ENCODE data around the gene SPIN1.

Gene SPIN1

DNA sequence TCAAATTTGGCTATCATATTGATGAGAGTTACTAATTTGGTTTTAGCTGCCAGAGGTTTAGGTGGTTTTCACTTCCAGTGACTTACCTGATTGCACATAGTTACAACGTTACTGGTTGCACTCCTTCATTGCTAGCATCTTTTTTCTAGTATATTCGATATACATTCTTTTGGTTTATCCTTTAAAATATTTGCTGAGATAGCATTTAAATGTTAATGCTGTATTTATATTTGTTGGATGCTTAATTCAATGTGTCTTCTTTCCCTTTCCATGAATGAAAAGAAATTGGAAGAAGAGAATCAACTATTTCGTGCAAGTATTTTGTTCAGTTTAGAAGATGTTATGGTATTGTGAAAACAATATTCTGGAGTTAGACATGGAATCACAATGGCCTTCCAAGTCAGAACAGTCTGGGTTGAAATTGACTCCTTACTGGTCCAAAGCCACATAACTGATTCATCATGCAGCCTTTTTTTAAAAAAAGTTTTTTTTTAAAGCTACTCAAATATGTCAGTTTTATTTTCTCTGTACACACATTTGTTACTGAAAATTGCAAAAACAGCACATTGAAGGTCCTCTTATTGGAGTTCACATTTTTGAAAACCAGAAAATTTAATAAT is 2.2 kb downstream of the SPIN1 start:
- DNase-seq: no peak

DNA sequence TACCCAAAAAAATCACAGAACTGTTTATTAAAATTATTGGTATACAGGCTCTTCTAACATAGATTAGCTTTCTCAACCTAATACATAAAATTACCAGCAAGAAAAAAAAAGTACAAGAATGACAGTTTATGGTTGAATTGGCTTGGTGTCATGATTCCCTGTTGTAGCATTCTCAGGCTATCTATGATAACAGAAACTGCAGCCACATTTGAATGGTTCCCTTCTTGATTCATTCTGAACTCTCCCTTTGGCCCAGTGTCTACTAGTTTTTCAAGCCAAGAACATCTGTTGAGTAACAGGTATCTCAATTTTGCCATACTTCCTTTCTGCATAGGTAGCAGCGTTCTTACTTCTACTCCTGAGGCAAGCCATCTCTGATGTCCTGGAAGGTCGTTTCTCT is 3.0 kb downstream of the SPIN1 start:
- DNase-seq: no peak

DNA sequence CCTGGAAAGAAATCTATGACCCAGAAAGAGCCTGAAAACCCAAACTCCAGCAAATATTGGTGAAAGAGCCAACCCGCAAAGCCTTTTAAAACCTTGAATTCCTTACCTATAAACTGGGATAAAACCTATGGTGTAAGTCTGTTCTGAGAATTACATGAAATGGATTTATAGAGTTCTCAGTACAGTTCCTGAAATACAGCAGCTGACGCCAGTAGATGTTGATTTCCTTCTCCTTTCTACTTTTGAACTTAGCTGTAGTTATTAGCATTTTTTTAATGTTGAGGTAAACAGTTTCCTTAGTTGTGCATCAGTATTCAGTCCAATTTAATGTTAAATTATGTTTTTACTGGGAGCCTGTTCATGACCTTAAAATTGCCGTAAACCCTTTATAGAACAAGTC is 3.7 kb downstream of the SPIN1 start:
- DNase-seq: no peak

DNA sequence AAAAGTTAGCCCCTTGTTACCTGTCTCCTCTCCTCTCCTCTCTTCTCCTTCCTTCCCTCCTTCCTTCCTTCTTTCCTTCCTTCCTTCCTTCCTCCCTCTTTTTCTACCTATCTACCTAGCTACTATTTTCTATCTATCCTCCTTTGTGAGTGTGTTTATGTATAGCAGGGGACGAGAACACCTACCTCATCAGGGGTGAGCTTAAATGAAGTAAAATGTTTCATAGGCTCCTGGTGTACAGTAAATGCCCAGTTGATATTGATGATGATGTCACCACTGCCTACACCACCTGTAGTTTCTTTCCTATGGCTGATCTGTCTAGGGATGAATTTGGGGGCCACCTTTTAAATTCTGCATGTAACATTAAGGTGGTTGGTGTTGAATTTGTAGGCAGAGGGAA is 4.3 kb downstream of the SPIN1 start:
- DNase-seq: no peak

DNA sequence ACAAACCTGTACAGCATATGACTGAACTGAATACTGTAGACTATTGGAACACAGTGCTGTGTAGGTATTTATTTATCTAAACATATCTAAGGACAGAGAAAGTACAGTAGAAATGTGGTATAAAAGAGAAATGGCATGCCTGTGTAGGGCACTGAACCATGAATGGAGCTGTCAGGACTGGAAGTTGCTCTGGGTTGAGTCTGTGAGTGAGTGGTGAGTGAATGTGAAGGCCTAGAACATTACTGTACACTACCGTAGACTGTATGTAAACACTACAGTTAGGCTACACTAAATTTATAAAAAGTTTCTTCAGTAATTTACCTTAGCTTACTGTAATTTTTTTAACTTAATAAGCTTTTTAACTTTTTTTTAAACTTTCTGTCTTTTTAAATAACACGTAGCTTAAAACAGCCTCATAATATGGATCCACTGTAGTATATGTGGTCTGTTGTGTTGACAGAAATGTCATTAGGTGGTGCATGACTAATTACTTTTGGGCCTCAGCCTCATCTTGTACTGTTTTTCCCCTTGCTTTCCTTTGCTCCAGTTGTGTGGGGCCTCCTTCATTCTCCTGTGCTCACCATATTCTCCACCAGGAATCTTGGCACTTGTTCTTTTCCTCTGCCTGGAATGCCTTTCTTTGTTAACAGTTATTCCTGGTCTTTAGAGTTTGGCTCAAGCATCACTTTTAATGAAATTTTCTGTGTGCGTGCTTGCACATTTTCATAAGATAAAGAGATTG is 8.8 kb downstream of the SPIN1 start:
- DNase-seq: no peak

DNA sequence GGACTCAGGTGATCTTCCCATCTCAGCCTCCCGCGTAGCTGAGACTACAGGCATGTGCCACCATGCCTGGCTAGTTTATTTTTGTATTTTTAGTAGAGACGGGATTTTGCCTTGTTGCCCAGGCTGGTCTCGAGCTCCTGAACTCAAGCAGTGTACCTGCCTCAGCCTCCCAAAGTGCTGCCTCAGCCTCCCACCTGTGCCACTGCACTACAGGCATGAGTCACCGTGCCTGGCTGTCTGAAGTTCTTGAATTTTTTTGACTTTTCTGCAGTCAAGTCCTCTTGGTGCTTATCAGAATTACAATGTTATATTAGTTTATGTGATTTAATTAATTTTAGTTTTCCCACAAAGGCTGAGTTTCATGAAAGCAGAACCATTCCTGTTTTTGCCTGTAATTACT is 9.8 kb downstream of the SPIN1 start:
- DNase-seq: no peak

DNA sequence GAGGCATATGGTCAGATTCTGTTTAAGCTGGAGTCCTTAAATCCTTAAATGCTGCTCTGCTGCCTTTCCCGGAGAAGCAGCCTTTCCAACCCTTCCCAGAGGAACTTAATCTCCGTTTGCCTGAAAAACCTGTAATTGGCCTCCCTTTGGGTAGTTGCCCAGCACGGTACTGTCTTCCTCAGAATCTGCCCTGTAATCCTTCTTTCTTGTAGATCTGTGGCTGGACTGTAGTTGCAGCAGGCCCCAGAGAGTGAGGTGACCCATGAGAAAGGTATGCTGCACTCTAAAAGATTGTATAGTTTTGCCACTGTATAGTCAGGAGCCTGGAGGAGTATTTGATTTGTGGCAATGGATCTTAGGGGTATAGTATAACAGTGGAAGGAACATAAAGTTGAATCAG is 11.7 kb downstream of the SPIN1 start:
- no peak for DNase-seq

DNA sequence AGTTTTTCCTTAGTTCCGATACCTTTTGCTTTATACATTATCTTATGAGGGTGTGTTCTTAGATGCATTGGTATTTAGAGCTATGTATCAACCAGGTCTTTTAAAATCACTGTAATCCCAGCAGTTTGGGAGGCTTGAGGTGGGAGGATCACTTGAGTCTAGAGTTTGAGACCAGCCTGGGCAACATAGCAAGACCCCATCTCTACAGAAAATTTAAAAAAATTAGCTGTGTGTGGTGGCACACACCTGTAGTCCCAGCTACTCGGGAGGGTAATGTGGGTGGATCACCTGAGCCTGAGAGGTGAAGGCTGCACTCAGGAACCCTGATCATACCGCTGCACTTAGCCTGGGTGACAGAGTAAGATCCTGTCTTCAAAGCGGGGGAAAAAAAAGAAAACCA is 15.1 kb downstream of the SPIN1 start:
- DNase-seq: no peak

DNA sequence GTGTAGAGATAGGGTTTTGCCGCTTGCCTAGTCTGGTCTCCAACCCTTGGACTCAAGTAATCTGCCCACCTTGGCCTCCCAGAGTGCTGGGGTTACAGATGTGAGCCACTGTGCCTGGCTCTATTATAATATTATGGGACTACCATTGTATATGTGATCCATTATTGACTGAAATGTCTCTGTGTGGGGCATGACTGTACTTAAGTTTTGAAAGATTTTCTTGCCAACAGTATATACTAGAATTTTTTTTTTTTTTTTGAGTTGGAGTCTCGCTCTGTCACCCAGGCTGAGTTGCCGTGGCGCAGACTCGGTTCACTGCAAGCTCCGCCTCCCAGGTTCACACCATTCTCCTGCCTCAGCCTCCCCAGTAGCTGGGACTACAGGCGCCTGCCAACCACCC is 17.8 kb downstream of the SPIN1 start:
- DNase-seq: no peak

DNA sequence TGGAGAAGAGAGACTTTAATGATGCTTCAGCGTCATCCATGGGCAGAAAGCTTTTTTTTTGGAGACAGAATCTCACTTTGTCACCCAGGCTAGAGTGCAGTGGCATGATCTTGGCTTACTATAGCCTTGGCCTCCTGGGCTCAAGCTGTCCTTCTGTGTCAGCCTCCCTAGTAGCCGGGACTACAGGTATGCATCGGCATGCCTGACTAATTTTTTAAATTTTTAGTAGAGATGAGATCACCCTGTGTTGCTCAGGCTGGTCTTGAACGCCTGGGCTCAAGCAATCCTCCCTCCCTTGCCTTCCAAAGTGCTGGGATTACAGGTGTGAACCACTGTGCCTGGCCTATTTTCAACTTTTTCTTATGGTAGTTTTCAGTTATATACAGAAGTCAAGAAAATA is 23.2 kb downstream of the SPIN1 start:
- DNase-seq: no peak

DNA sequence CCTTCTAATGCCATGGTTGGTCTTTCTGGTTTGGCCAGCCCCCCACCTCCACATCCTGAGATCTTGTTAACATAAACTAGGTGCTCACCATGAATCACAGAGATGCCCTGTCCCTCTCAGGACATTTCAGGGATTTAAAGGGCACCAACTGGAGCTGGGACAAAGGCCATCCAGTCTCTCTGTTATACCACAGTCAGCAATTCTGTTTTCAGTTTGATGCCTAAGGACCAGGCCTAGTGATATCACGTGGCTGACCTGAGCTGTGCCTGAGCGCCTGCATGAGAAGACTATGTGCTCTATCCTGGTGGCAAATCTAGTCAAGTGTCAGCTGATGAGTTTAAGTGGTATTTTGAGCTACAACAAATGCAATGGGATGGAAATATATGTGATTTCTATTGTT is 26.1 kb downstream of the SPIN1 start:
- no peak for DNase-seq

DNA sequence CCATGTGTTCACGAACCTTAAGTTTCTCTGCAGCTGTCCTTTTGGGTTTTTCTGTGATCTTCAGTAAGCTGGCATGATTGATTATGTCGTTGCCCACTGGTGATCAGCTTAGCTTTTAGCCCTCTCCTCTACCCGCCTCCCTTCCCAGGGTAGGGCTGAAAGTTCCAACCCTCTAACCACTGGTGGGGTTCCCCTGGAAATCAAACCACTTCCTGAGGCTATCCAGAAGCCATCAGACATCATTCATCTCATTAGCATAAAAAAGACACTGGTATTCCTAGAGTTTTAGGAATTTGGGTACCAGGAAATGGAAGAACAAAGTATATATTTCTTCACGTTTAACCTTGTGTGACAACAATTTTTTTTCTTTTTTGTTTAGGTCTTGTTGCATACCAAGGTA is 29.8 kb downstream of the SPIN1 start:
- no peak for DNase-seq

DNA sequence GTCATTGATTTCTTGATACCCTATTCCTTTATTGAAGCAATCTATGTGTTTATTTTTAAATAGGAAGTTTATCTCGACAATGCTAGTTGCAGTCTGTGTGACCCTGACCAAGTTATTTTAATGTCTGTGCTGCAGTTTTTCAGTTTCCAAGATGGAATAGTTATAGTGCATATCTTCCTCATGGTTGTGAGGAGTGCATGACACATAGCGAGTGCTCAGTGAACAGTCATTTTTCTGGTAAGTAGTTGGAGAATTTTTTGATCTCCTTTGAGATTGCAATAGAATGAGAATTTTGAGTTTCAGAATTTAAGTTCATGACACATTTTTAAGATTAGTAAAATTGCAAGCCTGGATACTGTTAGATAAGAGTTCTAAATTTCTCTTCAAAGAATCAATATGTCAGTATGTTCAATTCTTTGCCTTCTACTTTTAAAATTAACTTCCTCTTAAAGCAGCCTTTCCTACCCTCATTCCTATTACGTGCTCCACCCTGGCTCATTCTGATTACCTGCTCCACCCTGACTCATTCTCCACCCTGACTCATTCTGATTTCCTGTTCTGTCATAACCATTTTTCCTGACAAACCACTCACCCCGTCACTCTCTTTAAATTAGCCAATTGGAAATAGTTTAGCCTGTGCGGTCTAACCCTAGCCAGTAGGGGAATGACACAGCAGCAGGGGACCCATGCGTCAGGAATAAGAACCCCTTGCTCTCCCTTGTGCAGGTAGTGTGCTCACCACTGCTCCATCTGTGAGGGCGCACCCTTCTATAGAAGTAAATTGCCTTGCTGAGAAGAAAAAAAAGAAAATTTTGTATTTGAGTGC is 30.7 kb downstream of the SPIN1 start:
- peak; percentile 56 for DNase-seq

DNA sequence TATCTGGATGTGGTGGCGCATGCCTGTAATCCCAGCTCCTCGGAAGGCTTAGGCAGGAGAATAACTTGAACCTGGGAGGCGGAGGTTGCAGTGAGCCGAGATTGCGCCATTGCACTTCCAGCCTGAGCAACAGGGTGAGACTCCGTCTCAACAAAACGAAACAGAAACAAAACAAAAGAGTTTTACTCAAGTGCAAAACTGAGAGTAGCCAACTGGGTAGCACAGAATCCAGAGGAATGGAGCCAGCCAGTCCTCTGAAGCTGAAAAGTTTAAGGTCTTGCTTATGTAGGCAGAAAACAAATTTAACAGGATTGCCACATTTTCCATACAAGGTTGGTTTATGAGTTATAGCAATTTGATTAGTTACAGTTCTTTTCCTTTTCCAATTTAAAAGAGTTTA is 32.0 kb downstream of the SPIN1 start:
- DNase-seq: no peak

DNA sequence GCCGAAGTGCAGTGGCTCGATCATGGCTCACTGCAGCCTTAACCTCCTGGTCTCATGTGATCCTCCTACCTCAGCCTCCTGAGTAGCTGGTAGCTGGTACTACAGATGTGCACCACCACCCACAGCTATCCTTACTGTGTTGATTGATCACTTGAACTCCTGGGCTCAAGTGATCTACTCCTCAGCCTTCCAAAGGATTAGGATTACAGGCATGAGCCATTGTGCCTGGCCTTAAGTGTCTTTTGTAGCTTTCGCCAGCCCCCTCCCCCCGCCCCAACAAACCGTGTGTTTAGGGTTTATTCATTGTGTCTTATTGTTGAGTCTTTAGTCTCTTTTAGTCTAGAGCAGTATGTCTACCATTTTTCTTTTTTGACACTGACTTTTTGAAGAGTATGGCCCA is 33.1 kb downstream of the SPIN1 start:
- DNase-seq: no peak

DNA sequence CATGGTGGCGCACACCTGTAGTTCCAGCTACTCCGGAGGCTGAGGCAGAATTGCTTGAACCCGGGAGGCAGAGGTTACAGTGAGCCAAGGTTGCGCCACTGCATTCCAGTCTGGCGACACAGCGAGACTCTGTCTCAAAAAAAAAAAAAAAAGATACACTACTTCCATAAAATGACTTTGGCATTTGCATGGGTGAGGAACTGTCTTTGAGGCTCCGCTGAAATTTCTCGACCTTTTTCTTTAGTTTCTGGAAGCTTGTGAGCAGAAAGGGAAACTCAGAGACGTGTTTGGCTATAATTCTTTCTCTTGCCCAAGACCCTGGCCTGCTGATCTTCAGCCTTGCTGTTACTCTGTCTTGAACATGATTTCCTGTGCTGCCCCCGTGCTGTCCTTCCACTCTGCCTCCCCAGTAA is 37.3 kb downstream of the SPIN1 start:
- no peak for DNase-seq

DNA sequence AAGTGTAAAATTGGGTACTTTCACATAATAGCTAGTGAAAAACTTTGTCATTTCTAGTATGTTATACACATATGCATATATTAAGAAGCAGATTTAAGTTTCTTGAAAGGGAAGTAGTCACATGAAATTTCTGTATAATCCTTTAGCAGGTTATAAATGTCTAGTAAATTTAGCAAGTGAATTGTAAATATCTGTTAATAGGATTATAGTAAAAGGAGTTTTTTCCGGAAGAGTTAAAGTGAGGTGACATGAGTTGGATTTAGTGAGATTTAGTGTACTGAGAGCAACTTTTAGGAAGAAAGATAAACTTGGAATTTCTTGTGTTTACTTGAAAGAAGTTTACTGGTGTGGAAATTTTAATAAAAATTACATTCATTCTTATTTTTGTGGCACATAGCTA is 38.4 kb downstream of the SPIN1 start:
- DNase-seq: no peak

DNA sequence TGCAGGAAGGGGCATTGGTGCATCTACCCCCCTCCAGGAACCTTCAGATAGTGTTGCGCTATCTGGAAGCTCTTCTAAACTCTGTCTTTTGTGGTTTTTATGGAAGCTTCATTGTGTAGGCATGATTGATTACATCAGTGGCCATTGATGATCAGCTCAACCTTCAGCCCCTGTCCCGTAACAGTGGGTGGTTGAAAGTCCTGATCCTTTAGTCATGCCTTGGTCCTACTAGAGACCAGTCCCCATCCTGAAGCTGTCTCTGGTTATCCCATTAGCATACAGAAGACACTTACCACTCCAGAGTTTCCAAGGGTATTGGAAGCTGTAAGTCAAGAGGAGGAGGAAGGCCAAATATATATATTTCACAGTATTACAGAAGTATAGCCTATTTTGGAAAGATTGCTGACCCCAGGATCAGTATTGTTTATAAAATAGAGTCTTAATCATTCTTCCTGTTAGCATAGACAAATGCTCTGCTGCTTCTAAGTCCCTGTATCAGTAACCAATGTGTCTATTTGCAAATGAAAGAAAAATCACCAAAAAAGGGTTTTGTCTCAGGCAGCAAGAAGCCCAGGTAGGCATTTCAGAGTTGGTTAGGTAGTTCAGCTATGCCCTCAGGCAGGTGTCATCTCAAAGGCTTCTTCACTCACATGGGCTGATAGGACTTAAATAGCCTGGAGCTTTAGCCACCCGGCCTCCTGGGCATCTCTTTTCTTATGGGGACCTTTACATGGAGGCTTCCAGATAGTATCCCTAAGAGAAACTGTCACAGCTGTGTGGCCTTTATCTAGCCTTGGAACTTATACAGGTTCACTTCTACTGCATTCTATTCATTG is 41.6 kb downstream of the SPIN1 start:
- DNase-seq: no peak

DNA sequence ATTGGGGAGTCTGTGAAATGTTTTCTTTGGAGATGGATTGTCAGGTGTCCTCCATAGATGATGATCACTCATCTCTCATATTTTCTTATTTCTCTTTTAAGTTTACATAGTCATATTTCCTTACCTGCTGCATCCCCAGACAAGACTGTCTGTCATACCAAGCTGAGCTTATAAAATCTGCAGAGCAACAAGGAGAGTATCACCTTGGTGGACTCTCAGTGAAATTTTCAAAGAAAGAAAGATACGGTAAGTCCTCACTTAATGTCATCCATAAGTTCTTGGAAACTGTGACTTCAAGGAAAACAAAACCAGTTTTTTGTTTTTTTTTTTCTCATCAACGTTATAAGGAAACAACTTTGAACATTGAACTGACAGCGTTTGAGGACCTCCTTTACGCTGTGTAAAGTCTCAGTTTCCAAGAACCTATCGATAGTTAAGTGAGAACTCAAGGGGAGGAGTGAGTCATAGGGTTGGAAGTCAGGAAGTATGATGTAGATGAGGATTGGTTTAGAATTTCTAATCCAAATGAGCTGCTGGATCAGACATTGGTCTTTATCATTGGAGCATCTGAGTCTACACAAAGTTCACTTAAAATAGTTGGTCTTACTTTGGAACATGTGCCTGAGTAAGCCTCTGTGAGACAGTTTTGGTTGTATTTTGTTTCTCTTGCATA is 45.5 kb downstream of the SPIN1 start:
- DNase-seq: no peak

DNA sequence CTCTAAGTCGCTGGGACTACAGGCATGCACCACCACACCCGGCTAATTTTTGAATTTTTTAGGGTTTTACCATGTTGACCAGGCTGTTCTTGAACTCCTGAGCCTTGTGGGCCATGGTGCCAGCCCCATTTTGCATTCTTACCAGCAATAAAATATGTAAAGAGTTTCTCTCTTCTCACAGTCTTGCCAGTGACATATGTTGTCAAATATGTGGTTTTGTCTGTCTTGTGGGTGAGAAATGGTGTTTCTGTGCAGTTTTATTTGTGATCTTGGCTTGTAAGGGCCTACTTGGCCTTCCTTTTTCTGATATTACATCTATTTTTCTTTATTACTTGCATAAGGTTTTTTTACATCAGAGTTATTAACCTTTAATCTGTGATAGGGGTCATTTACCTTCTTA is 47.1 kb downstream of the SPIN1 start:
- no peak for DNase-seq

DNA sequence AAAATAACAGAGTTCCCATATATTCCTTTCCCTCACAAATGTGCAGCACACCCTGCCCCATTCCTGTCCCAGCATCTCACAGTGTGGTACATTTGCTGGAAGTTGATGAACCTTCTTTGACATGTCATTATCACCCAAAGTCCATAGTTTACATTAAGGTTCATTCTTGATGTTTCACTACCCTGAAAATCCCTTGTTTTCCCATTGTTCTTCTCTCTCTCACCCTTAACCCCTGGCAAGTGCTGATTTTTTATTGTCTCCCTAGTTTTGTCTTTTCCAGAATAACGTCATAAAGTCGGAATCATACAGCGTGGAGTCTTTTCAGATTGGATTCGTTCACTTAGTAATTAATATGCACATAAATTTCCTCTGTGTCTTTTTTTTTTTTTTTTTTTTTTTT is 48.1 kb downstream of the SPIN1 start:
- no peak for DNase-seq

Data from activated CD4-positive, alpha-beta T cell treated with anti-CD3 and anti-CD28 coated beads for 48 hours (primary cell).